Upper lobe of left lung (tissue), 4 donors: ENCODE results near the gene MED27.

Source experiments
- CTCF ChIP-seq, 6 experiments: fragments of 450-650 bp in 4 of 6; fragments of 200-600 bp in 2 of 6; sonication (generic) in 2 of 6; IDR thresholded peaks; one replicate each; pipeline ENCODE4 v1.5.1; 2016 to 2019; ENCODE audit warnings: antibody characterized with exemption in 6 of 6
- POLR2A ChIP-seq, 4 donors: fragments of 450-650 bp; IDR thresholded peaks; one replicate each; pipeline ENCODE4 v1.5.1; 2016 to 2017; ENCODE audit warnings: antibody characterized with exemption in 4 of 4, mild to moderate bottlenecking in 2 of 4

GRCh38 chr9:131834721-131835120 is 244.9 kb downstream of the MED27 start:
- TF ChIP-seq POLR2A (IDR thresholded peaks at IDR 0.05): no peak
- TF ChIP-seq CTCF (IDR thresholded peaks at IDR 0.05): no peak
